ENCODE measurements around the gene MYO9B. TPM values are rescaled to one million over a fixed set of nuclear protein-coding genes. Genes with fewer than 3 reads are reported as not detected.
A peak's percentile ranks its signal among the peaks of the same experiment; 100 is the strongest.

The MYO9B gene
- total and polyA plus RNA-seq, 2 of the 13 experiments (the other 11 are each of a cell fraction or from before 2014, with no cell fraction given): 18.0 to 18.3 TPM

DNA sequence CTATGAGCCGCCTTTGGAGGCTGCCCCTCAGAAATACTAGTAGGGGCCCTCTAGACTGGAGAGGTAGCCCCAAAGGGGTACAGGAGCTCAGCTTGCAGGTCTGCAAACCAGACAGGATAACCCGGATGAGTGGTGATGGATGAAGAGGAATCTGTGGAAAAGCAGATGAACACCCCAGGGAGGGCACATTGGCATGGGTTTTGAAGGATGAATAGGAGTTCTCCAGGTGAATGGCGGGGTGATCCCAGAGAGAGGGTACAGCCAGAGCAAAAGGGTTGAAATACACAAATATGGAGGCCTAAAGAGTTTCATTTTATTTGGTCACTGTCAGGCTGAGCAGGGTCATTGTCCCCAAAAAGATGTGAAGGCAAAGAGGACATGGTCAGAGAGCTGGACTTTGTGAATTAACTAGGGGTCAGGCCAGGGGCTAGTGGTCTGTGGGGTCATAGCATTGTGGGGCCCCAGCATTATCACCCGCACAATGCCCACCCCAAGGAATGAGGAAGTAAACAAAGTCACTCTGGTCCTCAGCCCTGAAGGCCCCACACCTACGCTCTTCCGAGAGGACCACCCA is 165.3 kb downstream of the MYO9B start:
- Histone ChIP-seq H2AFZ (ENCODE audit: low read length) (no peak overlapping the region), H3K36me3 (replicated peaks in 1 of 2; ENCODE audit: control insufficient read depth in 1 of 2, insufficient read depth in 2 of 2, low read length in 2 of 2) (peaks cover 10 to 17% of the 10 kb centered on the region in 2 experiments; a peak in 4 of 5 replicates), H3K27me3 (ENCODE audit: control insufficient read depth in 1 of 2, insufficient read depth in 2 of 2, low read length in 2 of 2) (no peaks in the 10 kb centered on the region), H3K79me2 (ENCODE audit: insufficient read depth, low read length) (peaks cover 61% of the 10 kb centered on the region), H3K4me3 (replicated peaks in 1 of 3; ENCODE audit: insufficient read depth in 1 of 3, low read depth in 2 of 3, low read length in 3 of 3) (peak overlapping the region; percentile 11 to 57 (median 34); a peak in 4 of 6 replicates), H3K27ac (ENCODE audit: extremely low read length, insufficient read depth, low read length) (peak overlapping the region; percentile 82), H3K4me2 (ENCODE audit: low read depth, low read length) (peak overlapping the region; percentile 70), H3K9ac (ENCODE audit: insufficient read depth, low read depth, low read length) (peak overlapping the region; percentile 48), H3K9me3 (ENCODE audit: low read length) (no peaks in the 10 kb centered on the region), H3K4me1 (ENCODE audit: insufficient read depth, low read length) (peaks cover 69% of the 10 kb centered on the region), H4K20me1 (ENCODE audit: insufficient read depth, low read length) (peaks cover 27% of the 10 kb centered on the region; the same call in 1 of the 2 replicates)
- DNase-seq (ENCODE audit: low spot score) (no peak), ATAC-seq (no peak), FAIRE-seq (no peak)
- CTCF ChIA-PET (ENCODE audit: low intra/inter-chr PET ratio, low total read pairs): no interaction called here
- POLR2A ChIA-PET: interaction anchor here (1.2 to 9.0 kb wide), 8 partner anchors 8 to 35 kb away, joined by 3 to 178 read pairs (median 14); partner anchors contain the start of genes BABAM1, OCEL1 and USE1
- WGBS (ENCODE audit: low lambda C conversion rate): 75% methylated on average over 6 of the region's 6 CpGs
- intact Hi-C loops (cut with micrococcal nuclease; ENCODE audit: unreplicated experiment): no loop called here
- BruUV-seq (replicated peaks): no TSS peak
- TF ChIP-seq RBFOX2 (IDR thresholded peaks at IDR 0.05; ENCODE audit: low read depth, low read length) (peak; percentile 26; the same call in 1 of the 2 replicates), TBX3 (IDR thresholded peaks at IDR 0.05; ENCODE audit: borderline replicate concordance) (no peak), ZNF709 (CRISPR knock-in tag; IDR thresholded peaks at IDR 0.05) (0 out of 2 replicates have a peak, but pooled peaks have one; percentile 2), NFIC (IDR thresholded peaks at IDR 0.05; ENCODE audit: low read length) (no peak), POLR2AphosphoS5 (IDR thresholded peaks at IDR 0.05; ENCODE audit: low read depth, low read length) (0 out of 2 replicates have a peak, but pooled peaks have one; percentile 10), POLR2A (IDR thresholded peaks at IDR 0.05; ENCODE audit: insufficient read depth in 1 of 2, low read depth in 2 of 2, low read length in 2 of 2) (0 out of 4 replicates have a peak, but pooled peaks of 1 of the 2 experiments have one; percentile 14)
- TF ChIP-seq, protein P1, sequence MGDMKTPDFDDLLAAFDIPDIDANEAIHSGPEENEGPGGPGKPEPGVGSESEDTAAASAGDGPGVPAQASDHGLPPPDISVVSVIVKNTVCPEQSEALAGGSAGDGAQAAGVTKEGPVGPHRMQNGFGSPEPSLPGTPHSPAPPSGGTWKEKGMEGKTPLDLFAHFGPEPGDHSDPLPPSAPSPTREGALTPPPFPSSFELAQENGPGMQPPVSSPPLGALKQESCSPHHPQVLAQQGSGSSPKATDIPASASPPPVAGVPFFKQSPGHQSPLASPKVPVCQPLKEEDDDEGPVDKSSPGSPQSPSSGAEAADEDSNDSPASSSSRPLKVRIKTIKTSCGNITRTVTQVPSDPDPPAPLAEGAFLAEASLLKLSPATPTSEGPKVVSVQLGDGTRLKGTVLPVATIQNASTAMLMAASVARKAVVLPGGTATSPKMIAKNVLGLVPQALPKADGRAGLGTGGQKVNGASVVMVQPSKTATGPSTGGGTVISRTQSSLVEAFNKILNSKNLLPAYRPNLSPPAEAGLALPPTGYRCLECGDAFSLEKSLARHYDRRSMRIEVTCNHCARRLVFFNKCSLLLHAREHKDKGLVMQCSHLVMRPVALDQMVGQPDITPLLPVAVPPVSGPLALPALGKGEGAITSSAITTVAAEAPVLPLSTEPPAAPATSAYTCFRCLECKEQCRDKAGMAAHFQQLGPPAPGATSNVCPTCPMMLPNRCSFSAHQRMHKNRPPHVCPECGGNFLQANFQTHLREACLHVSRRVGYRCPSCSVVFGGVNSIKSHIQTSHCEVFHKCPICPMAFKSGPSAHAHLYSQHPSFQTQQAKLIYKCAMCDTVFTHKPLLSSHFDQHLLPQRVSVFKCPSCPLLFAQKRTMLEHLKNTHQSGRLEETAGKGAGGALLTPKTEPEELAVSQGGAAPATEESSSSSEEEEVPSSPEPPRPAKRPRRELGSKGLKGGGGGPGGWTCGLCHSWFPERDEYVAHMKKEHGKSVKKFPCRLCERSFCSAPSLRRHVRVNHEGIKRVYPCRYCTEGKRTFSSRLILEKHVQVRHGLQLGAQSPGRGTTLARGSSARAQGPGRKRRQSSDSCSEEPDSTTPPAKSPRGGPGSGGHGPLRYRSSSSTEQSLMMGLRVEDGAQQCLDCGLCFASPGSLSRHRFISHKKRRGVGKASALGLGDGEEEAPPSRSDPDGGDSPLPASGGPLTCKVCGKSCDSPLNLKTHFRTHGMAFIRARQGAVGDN (CRISPR knock-in tag; IDR thresholded peaks at IDR 0.05): peak; percentile 26
- TF ChIP-seq, protein P2, sequence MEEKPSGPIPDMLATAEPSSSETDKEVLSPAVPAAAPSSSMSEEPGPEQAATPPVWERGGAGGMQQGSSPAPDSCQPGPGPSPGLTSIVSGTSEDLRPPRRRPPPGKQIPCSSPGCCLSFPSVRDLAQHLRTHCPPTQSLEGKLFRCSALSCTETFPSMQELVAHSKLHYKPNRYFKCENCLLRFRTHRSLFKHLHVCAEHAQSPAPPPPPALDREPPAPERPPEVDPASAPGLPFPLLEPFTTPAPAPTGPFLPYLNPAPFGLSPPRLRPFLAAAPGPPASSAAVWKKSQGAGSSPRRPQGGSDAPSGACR (CRISPR knock-in tag; IDR thresholded peaks at IDR 0.05): 0 out of 2 replicates have a peak, but pooled peaks have one; percentile 2
- in situ Hi-C loops (cut with HindIII; ENCODE audit: extremely low pct_ligation_motif_present, low pct_unique_long_range_greater_than_20kb): no loop called here
